HG03039 (cell line): ENCODE results near the gene SHLD2.
"Not testable (repeated sequence)": the region's sequence is repeated elsewhere in the genome, so short reads cannot be mapped to it uniquely, and the experiment has no call there.

Experiments used
- ATAC-seq: cut with Tn5 transposase; IDR thresholded peaks from one replicate; pipeline ENCODE4 v1.9.1; 2021; ENCODE audit warnings: mild to moderate bottlenecking, moderate library complexity; ENCODE audit not compliant: unreplicated experiment

SHLD2 gene

DNA sequence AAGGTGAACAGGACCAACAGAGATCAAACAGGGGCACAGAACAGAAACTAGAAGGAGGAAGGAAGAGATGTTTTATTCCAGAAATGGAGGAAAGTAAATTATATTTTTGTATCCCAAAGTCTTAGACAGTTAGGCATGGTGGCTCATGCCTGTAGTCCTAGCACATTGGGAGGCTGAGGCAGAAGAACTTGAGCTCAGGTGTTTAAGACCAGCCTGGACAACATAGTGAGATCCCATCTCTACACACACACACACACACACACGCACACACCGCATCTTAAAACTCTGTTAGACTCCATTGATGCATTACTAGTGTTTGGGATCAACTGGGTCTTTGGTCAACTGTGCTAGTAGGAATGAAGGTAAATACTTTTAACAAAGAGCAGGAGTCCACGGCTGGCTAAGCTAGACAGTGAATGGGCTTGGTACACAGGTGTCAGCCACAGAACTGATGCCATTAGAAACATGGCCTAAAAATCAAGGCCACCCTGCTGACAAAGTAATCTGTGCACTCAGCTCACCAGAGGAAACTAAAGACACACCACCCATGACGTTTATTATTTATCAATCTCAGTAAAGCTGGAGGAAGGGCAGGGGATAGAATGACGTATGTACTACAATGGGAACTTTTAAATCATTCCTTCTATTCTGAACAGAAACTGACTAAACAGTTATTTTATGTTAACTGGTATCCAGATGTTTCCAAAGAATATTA is 11.3 kb upstream of the SHLD2 start:
- not testable (repeated sequence) for ATAC-seq

DNA sequence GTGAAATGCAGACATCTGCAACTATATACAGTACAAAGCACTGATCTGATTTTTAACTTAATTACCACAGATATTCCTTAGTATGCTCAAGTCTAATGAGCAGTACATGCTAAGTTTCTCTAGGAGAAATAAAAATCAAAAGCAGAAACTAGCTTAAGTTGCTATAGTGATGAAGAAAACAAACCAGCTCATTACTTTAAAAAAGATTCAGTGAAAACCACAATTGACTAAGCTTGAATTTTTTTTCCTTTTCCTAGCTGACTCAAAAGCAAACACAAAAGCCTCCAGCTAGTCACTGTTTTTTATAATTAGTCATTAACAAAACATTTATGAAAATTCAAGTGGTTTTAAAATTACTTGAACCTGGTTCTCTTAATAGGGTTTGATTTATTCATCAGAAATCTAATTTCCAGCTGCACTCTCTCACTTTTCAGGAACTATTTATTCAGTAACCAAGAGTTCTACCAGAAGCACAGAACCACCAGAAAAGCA is 10.7 kb upstream of the SHLD2 start:
- not testable (repeated sequence) for ATAC-seq

DNA sequence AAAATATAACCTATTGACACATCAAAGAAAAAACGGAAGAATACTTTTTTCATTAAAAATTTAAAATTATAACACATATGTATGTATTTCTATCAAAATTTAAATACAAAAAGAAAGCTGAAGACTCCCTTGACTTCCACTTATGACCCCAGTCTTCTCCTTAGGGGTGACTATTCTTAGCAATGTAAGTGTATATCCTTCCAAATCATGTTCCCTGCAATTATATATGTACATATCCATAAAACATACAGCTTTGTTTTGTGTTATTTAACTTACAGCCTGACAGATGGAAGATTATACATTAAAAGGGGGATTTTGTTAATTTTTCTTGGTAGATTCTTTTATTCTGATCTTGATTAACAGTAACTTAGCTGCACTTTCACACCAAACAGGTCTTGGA is 9.5 kb upstream of the SHLD2 start:
- ATAC-seq: no peak

DNA sequence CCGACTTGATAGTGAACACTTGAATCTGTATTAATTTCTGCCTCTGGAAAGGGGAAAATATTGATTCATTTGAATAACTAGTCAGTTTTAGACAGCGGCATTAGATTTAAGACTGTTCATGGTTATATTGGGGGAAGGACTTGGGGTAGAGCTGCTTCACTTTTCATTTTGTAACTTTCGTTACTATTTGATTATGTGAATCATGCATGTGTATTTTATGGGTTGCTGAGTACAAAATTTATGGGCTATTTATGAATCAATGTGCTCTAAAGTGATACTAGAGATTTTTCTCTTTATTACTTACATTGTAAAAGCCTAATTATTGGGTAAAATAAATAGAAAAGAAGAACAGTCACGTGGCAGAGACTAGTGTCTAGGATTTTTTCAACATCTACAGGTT is 5.3 kb upstream of the SHLD2 start:
- ATAC-seq: no peak

DNA sequence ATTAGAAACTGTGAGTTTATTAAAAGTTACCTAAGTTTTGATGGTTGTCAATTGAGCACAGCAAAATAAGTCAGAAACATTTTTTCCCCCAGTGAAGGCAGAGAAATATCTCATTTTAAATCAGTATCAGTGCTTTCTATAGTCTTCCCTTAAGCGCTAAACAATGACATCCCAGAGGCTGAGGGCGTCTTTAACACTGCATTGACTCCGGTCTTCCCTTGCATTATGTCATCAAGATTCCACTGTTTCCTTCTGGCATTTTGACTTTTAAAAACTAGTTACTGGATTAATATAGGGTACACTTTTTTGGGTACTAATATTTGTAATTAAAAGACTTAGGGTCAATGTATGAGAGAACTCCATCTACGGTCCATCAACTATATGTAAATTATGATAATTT is 4.2 kb upstream of the SHLD2 start:
- no peak for ATAC-seq

DNA sequence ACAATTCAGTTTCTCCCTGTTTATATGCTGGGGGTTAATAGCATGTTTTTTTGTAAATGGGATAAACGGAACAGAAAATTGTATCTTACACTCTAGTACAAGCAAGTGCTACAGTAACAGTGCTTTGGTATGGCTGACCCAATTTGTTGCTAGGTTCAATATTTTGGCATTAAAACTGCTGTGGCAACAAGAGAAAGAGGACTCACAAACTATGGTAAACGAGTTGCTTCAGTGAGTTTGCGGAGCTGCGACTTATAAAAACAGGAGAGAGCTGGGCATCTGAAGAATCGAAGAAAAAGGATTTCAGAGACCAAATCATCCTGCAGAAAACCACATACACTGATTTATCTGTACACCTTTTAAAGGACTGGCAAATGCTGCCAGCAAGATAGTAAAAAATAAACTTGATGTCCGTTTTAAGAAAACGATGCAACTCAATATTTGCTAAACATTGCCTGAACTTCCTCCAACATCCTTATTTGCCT is 2.6 kb upstream of the SHLD2 start:
- ATAC-seq: no peak

DNA sequence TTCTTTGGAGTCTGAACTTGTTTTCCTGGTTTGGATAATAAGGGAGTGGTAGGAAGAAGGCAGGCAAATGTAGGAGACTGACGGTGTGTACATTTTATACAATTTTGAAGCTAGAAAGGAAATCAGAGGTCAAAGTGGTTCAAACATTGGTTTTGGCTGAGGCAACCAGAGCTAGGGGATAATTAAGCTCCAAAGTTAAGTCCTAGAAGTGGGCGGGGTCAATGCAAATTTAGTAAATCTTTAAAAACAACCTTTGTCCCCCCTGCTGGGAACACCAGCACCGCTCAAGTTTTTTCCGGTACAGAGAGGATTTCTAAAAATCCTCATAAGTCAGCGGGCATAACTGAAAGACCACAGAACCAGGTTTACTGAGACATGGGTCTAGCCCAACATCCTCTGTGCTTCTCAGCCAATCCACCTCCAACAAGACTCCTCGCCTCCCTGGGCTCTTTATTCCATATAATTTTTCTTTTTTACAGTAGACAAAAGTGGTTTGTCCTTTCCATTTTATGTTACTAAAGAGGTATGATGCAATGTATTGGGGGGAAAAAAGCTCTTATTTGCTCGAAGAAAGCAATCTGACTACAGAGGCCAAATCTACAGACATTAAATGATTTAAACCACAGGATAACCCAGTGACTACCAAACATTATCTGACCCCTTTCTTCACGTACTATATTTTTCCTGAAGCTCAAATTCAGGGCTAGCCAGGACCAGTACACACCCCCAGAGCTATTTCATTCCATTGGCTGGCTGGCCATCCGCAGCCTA is 2.0 kb upstream of the SHLD2 start:
- ATAC-seq: no peak

DNA sequence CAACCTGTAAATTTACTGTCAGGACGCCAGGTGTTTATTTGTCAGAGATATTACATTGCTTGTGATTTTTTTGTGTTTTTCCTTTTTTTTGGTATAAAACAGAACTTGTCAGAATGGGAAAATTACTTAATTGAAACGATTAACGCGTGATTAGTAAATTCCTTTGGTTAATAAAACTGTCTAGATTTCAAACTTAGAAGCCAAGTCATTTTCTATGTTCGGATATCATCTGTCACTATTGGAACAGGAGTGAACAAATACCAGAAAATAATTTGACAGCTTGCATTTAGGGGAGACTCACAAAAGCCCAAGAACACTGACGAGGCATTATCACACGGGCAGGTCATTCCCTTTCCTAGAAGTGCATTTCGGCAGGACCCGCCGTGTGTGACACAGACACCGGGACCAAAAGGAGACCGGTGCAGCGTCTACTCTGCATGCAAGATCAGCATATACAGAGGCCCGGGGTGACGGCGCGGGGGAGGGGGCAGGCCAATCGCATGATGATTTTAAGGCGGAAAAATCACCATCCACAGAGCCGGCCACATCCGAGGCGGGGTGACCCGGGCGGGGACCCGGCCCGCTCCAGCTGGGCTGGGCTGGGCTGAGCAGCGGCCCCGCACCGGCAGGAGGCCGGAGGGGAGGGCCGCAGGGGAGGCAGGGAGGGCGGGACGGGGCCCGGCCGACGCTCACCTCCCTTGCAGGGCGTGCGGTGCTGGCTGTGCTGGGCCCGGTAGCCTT is 1.2 kb upstream of the SHLD2 start:
- ATAC-seq: peak; percentile 25

DNA sequence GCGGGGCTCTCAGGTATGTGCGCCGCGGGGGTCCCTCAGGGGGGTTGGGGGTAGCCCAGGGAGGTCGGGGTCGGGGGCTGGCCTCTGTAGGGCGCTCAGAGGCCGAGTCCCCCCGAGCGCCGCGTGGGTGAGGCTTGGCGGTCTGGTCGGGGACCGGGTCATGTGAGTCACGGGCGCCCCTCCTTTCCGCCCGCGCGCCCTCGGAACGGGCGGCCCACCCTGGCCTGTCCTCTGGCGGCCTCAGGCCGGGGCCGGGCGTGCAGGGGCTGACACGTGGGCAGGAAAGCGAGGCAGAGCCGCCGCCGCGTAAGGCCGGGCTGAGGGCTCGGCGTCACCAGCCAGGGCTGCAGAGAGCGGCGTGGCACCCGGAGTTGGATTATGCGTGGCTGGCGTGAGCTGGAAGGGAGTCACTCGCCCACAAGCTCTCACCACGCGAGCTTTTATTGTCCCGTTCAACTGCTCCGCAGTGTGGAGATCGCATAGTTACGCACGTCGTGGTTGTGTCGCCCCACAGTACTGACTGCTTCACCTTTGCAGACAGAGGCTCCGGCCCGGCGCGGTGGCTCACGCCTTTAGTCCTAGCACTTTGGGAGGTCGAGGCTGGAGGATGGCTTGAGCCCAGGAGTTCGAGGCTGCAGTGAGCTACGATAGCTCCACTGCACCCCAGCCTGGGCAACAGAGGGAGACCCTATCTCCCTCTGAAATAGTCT is 385 bp downstream of the SHLD2 start:
- peak; percentile 48 for ATAC-seq

DNA sequence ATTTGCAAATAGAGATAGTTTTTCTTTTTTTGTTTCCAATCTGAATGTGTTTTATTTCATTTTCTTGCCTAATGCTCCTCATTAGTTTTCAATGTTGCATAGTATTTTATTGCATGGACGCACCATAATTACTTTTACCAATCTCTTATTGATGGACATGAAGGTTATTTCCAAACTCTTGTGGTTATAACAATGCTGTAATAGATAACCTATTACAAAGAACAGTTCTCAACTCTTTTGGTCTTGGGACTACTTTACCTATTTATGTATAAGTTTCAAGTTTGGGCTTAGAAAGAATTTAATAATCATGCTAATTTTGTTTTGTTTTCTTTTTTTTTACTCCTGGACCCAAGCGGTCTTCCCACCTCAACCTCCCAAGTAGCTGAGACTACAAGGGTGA is 7.0 kb downstream of the SHLD2 start:
- no peak for ATAC-seq

DNA sequence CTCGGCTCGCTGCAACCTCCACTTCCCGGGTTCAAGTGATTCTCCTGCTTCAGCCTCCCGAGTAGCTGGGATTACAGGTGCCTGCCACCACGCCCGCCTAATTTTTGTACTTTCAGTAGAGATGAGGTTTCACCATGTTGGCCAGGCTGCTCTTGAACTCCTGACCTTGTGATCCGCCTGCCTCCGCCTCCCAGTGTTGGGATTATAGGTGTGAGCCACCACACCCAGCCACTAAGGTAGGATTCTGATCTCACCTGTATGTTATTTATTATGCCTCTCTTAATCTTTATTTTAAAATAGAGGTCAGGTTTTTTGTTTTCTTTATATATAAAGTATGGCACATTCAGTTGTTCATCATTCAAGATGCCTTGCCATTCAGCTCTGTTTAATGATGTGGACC is 9.7 kb downstream of the SHLD2 start:
- ATAC-seq: not testable (repeated sequence)

DNA sequence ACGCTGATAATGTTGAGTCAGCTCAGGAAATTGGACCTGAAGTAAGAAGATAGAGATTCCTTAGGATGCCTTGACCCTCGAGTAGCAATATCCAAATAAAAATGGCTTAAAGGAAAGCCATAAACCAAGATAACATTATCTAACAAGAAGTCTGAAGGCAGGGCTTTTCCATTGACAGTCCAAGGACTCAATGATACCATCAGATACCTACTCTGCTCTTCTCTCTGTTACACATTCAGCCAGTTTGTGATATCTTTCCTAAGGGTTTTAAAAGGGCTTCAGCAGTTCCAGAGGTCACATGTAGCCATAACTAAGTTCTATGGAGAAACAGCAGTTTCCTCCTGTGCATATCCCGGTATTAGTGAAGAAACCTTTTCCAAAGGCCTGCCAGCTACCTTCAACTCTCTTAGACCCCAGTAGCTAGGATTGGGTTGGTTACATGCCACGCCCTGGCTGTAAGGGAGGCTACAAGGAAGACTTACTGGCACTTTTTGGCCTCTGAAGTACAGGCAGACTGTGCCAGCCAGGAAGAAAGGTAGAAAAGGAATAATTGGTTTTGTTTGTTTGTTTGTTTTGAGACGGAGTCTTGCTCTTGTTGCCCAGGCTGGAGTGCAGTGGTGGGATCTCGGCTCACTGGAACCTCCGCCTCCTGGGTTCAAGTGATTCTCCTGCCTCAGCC is 10.6 kb downstream of the SHLD2 start:
- no peak for ATAC-seq

DNA sequence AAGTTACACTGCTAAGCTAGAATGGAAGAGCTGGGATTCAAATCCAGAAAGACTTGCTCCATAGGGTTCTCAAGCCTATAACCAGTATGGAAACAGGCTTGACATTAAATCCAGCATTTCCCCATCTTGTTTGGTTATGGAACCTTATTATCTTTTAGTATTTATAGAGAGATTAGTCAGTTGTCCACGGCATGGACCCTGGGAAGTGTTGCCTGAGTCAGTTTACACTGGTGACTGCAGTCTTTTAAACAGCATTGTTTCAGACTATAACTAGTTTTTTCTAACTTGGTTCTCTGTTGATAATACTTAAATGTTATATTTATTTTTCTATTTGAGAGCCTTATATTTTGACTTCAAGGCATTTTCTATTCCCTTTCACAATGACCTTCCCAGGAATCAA is 23.1 kb downstream of the SHLD2 start:
- not testable (repeated sequence) for ATAC-seq

DNA sequence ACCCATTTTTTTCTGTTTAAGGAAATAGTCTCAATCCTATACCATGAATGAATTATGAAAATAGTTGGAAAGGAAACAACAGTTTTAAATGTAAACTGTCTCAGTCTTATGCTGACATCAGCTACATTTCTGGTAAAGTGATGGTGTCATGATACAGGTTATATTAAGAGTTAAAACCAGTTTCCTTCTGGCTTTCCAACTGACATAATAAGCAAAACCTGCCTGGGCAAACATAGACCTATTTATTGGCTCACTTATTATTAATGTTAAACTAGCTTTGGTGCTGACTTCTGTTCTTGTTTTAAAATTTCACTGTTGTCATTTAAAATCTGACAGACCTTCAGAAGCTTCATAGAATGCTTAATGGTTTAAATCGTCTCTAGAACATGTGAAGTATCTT is 24.0 kb downstream of the SHLD2 start:
- not testable (repeated sequence) for ATAC-seq

DNA sequence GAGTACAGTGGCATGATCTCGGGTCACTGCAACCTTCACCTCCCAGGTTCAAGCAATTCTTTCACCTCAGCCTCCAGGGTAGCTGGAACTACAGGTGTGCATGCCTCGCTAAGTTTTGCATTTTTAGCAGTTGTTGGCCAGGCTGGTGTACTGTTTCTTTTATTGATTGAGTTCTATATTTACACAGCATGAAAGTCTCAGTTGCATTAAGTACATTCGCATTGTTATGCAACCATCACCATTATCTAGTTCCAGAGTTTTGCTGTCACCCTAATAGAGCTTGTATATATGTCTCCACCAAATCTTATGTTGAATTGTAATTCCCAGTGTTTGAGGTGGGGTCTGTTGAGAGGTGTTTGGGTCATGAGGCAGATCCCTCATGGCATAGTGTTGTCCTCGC is 28.3 kb downstream of the SHLD2 start:
- ATAC-seq: not testable (repeated sequence)

DNA sequence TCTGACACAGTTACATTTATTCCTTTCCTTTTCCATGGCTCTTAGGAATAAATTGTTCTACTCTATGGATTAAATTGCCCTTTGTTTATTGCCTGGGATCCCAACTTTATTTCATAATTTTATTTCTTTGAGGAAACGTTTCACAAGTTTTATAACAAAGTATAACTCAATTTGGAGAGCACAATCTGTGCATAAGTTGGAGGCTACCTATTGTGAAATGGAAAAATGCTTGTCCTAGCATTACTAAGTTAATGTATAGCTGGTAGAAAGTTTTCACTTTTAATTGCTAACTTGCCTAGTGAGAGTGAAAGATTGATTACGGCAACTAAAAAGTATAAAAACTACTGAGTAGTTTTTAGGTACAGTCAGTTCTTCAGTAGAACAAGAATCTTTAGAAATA is 32.0 kb downstream of the SHLD2 start:
- ATAC-seq: not testable (repeated sequence)

DNA sequence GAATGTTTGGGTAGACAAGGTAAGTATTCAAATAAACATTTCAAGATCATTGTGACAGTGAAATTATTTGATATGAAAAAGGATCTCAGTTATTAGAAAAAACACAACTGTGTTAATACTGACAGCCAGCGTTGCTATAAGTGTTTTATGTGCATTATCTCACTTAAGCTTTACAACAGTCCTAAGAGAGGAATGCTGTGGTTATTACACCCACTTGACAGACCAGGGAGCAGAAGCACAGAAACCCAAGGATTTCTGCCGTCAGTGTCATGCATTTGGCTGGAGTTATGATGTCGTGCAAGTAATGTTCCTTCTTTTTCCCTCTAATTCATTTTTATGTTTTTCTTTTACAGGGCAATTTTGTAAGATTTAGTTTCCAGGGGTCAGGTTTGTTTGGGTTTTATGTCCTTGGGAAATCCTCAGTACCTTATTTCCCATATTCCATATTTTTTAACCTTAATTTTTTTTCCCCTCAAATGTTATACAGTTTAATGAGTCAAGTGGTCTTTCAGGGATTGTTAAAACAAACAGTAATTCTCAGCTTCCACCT is 32.7 kb downstream of the SHLD2 start:
- ATAC-seq: not testable (repeated sequence)

DNA sequence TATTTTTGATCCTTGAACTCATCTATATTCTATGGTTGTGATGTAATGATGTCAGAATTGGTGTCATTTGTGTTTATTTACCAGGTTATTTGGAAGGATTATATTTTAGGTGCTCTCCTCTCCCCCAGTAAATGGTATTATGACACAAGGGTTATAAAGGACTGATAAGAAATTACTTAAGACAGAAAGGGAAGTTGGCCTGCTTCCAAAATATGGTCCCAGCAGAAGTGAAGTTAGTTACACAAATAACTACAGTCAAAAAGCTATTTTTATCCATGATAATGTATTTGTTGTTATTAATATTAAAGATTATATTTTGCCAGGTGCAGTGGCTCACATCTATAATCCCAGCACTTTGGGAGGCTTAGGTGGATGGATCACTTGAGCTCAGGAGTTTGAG is 37.2 kb downstream of the SHLD2 start:
- ATAC-seq: not testable (repeated sequence)

DNA sequence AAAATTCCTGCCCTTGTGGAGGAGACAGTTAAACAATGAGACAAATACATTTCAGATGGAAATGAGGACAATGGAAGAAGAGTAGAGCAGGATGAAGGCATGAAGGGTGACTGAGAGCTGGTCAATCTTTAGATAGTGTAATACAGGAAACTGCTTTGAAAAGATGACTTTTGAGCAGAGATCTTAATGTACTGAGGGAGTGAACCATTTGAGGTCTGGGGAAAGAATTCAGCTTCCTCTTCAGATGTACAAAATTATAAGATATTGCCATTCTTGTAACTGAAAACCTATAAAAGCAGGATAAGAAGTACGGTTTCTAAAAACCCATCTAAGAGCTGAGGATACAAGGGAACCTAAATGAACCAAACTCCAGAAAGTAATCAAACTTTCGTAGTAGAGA is 38.9 kb downstream of the SHLD2 start:
- not testable (repeated sequence) for ATAC-seq

DNA sequence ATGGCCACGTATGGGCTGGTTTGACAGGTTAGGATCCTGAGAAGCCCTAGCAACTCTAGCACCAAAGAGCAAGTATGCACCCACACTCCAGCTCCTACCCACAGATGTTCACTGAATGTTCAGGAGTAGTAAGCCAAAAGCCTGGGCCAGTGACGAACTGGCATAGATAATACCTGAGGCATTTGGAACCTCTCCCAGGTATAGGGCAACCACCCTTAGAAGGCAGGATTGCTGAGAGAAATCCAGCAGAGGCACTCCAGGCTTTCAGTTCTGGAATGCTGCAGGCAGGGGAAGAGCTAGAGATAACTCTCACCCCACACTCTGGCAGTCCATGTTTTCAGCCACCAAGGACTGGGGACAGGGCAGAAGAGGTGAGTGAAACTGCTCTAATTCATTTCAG is 39.4 kb downstream of the SHLD2 start:
- not testable (repeated sequence) for ATAC-seq
